ENCODE results near the gene CYS1. TPM values are rescaled to one million over a fixed set of nuclear protein-coding genes. Genes with fewer than 3 reads are reported as not detected.

The CYS1 gene
- polyA plus RNA-seq, 2 donors: 0.29 to 0.94 TPM

- peaks cover 0 to 5% of the 10 kb centered on the region in 2 donors for H3K4me1 ChIP-seq (ENCODE audit: control insufficient read depth in 2 of 2, insufficient read depth in 2 of 2, low read length in 1 of 2)
- WGBS, 2 donors: 72 to 85% methylated on average over 5 of the region's 5 CpGs
- H3K36me3 ChIP-seq (ENCODE audit: control insufficient read depth in 2 of 2, insufficient read depth in 2 of 2, low read length in 1 of 2): no peaks in the 10 kb centered on the region
- H3K4me3 ChIP-seq (ENCODE audit: low read depth in 1 of 2, low read length in 2 of 2): no peak overlapping the region
- no peak overlapping the region for H3K27ac ChIP-seq (ENCODE audit: low read depth in 2 of 2, low read length in 1 of 2)
- H3K27me3 ChIP-seq (ENCODE audit: control insufficient read depth in 1 of 2, insufficient read depth in 2 of 2, low read length in 2 of 2): peaks cover 0 to 5% of the 10 kb centered on the region in 2 donors
- H3K9me3 ChIP-seq (ENCODE audit: control insufficient read depth in 2 of 2, insufficient read depth in 1 of 2, low read depth in 1 of 2, low read length in 1 of 2): no peaks in the 10 kb centered on the region
Measured at GRCh38 chr2:10076988-10077527, 3.2 kb downstream of the CYS1 start.

- Histone ChIP-seq H3K27ac (ENCODE audit: low read depth in 2 of 2, low read length in 1 of 2) (no peak overlapping the region), H3K27me3 (ENCODE audit: control insufficient read depth in 1 of 2, insufficient read depth in 2 of 2, low read length in 2 of 2) (peaks cover 0 to 5% of the 10 kb centered on the region in 2 donors), H3K36me3 (ENCODE audit: control insufficient read depth in 2 of 2, insufficient read depth in 2 of 2, low read length in 1 of 2) (no peaks in the 10 kb centered on the region), H3K4me3 (ENCODE audit: low read depth in 1 of 2, low read length in 2 of 2) (no peak overlapping the region), H3K9me3 (ENCODE audit: control insufficient read depth in 2 of 2, insufficient read depth in 1 of 2, low read depth in 1 of 2, low read length in 1 of 2) (no peaks in the 10 kb centered on the region), H3K4me1 (ENCODE audit: control insufficient read depth in 2 of 2, insufficient read depth in 2 of 2, low read length in 1 of 2) (peaks cover 0 to 5% of the 10 kb centered on the region in 2 donors)
- 77 to 83% methylated on average over 13 of the region's 13 CpGs for WGBS, 2 donors
Measured at GRCh38 chr2:10076511-10076910, 3.7 kb downstream of the CYS1 start.

- peaks cover 0 to 3% of the 10 kb centered on the region in 2 donors for H3K27me3 ChIP-seq (ENCODE audit: control insufficient read depth in 1 of 2, insufficient read depth in 2 of 2, low read length in 2 of 2)
- no peak overlapping the region for H3K27ac ChIP-seq (ENCODE audit: low read depth in 2 of 2, low read length in 1 of 2)
- WGBS, 2 donors: 68 to 69% methylated on average over 9 of the region's 9 CpGs
- no peaks in the 10 kb centered on the region for H3K36me3 ChIP-seq (ENCODE audit: control insufficient read depth in 2 of 2, insufficient read depth in 2 of 2, low read length in 1 of 2)
- H3K4me3 ChIP-seq (ENCODE audit: low read depth in 1 of 2, low read length in 2 of 2): no peak overlapping the region
- peaks cover 0 to 5% of the 10 kb centered on the region in 2 donors for H3K4me1 ChIP-seq (ENCODE audit: control insufficient read depth in 2 of 2, insufficient read depth in 2 of 2, low read length in 1 of 2)
- no peaks in the 10 kb centered on the region for H3K9me3 ChIP-seq (ENCODE audit: control insufficient read depth in 2 of 2, insufficient read depth in 1 of 2, low read depth in 1 of 2, low read length in 1 of 2)
Measured at GRCh38 chr2:10075571-10076209, 4.5 kb downstream of the CYS1 start.

- no peak overlapping the region for H3K27ac ChIP-seq (ENCODE audit: low read depth in 2 of 2, low read length in 1 of 2)
Measured at GRCh38 chr2:10075101-10075500, 5.1 kb downstream of the CYS1 start.

DNA sequence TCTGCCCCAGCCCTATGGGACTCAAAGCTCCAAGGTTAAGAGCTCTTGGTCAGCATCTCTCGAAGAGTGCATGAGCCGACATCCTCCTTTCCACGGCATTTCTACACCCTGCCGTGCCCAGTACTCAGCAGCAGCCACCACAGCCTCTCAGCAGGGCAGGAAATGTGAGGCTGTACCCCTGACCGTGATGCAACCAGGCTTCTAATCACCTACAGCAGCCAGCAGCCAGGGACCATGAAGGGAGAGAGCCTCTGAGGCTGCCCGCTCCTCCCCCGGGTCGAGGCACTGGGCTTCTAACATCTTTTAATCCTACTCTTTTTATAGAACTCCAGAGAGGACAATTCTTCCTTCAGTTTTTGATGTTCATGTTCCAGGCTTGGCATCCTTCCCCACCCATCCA, 6.5 kb downstream of the CYS1 start:
- no peak overlapping the region for H3K27ac ChIP-seq (ENCODE audit: low read depth in 2 of 2, low read length in 1 of 2)
- H3K36me3 ChIP-seq (ENCODE audit: control insufficient read depth in 2 of 2, insufficient read depth in 2 of 2, low read length in 1 of 2): no peaks in the 10 kb centered on the region
- H3K9me3 ChIP-seq (ENCODE audit: control insufficient read depth in 2 of 2, insufficient read depth in 1 of 2, low read depth in 1 of 2, low read length in 1 of 2): no peaks in the 10 kb centered on the region
- H3K27me3 ChIP-seq (ENCODE audit: control insufficient read depth in 1 of 2, insufficient read depth in 2 of 2, low read length in 2 of 2): no peaks in the 10 kb centered on the region
- no peak overlapping the region for H3K4me3 ChIP-seq (ENCODE audit: low read depth in 1 of 2, low read length in 2 of 2)
- WGBS, 2 donors: 70 to 71% methylated on average over 8 of the region's 8 CpGs
- H3K4me1 ChIP-seq (ENCODE audit: control insufficient read depth in 2 of 2, insufficient read depth in 2 of 2, low read length in 1 of 2): no peaks in the 10 kb centered on the region

More at GRCh38 chr2:10075101-10075500, 5.1 kb downstream of the CYS1 start:
- H3K36me3 ChIP-seq (ENCODE audit: control insufficient read depth in 2 of 2, insufficient read depth in 2 of 2, low read length in 1 of 2): no peaks in the 10 kb centered on the region
- WGBS, 2 donors: 85% methylated on average over 13 of the region's 13 CpGs
- H3K4me3 ChIP-seq (ENCODE audit: low read depth in 1 of 2, low read length in 2 of 2): no peak overlapping the region
- no peaks in the 10 kb centered on the region for H3K9me3 ChIP-seq (ENCODE audit: control insufficient read depth in 2 of 2, insufficient read depth in 1 of 2, low read depth in 1 of 2, low read length in 1 of 2)
- H3K4me1 ChIP-seq (ENCODE audit: control insufficient read depth in 2 of 2, insufficient read depth in 2 of 2, low read length in 1 of 2): no peaks in the 10 kb centered on the region
- no peaks in the 10 kb centered on the region for H3K27me3 ChIP-seq (ENCODE audit: control insufficient read depth in 1 of 2, insufficient read depth in 2 of 2, low read length in 2 of 2)

DNA sequence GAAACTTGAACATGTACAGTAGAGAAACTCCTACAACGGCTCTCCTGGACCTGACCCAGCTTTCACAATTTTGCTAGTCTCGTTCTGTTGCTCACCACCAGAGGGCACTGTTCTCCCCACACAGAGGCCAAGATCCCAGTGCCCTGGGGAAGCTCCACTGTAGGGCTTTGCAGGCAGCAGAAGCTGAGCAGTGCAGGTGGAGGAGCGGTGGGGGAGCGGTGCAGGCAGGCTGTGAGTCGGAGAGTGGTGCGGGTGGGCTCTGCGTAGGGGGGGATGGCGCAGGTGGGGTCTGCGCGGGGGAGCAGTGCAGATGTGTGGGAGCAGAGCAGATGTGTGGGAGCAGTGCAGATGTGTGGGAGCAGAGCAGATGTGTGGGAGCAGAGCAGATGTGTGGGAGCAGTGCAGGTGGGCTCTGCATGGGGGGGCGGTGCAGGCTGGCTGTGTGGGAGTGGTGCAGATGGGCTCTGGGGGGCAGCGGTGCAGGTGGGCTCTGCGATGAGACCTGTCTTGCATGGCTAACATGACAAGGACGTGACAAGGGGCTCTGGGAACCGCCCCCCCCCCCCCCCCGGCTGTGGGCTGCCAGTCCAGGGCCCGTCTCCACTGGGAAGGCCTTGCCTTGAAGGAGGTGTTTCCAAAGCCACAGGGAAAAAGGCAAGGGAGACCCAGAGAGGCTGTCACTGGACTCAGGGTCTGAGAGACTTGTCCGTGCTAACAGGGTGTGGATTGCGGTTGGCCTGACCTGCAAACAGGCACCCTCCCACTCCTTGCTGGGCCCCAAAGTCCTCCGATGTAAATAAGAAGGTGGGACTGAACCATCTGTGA, 7.3 kb downstream of the CYS1 start:
- Histone ChIP-seq H3K9me3 (ENCODE audit: control insufficient read depth in 2 of 2, insufficient read depth in 1 of 2, low read depth in 1 of 2, low read length in 1 of 2) (no peaks in the 10 kb centered on the region), H3K27ac (ENCODE audit: low read depth in 2 of 2, low read length in 1 of 2) (no peak overlapping the region), H3K36me3 (ENCODE audit: control insufficient read depth in 2 of 2, insufficient read depth in 2 of 2, low read length in 1 of 2) (no peaks in the 10 kb centered on the region), H3K4me1 (ENCODE audit: control insufficient read depth in 2 of 2, insufficient read depth in 2 of 2, low read length in 1 of 2) (no peaks in the 10 kb centered on the region), H3K27me3 (ENCODE audit: control insufficient read depth in 1 of 2, insufficient read depth in 2 of 2, low read length in 2 of 2) (no peaks in the 10 kb centered on the region), H3K4me3 (ENCODE audit: low read depth in 1 of 2, low read length in 2 of 2) (no peak overlapping the region)
- WGBS, 2 donors: 34 to 40% methylated on average over 19 to 20 of the region's 20 CpGs

DNA sequence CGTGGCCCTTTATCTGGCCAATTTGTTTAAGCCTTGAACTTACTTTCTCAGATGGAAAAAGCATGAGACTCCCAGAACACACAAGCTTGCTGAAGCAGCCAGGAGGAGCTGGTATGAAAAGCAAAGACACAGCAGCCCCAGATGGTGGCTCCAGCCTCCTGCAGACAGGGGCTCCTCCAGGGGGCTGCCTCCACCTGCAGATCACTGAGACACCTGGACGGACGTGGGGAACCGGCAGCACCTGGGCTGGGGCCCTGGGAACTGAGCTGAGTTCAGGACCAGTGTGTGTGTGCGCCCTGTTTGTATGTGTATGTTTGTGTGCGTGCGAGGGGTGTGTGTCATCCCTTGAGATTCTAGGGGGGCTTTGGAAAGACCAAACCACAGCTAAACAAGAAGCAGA, 8.6 kb downstream of the CYS1 start:
- no peak overlapping the region for H3K27ac ChIP-seq (ENCODE audit: low read depth in 2 of 2, low read length in 1 of 2)
- H3K4me3 ChIP-seq (ENCODE audit: low read depth in 1 of 2, low read length in 2 of 2): no peak overlapping the region
- no peaks in the 10 kb centered on the region for H3K9me3 ChIP-seq (ENCODE audit: control insufficient read depth in 2 of 2, insufficient read depth in 1 of 2, low read depth in 1 of 2, low read length in 1 of 2)
- H3K27me3 ChIP-seq (ENCODE audit: control insufficient read depth in 1 of 2, insufficient read depth in 2 of 2, low read length in 2 of 2): no peaks in the 10 kb centered on the region
- H3K36me3 ChIP-seq (ENCODE audit: control insufficient read depth in 2 of 2, insufficient read depth in 2 of 2, low read length in 1 of 2): no peaks in the 10 kb centered on the region
- WGBS, 2 donors: 90 to 95% methylated on average over 7 of the region's 7 CpGs
- H3K4me1 ChIP-seq (ENCODE audit: control insufficient read depth in 2 of 2, insufficient read depth in 2 of 2, low read length in 1 of 2): no peaks in the 10 kb centered on the region

- no peak overlapping the region for H3K27ac ChIP-seq (ENCODE audit: low read depth in 2 of 2, low read length in 1 of 2)
- H3K27me3 ChIP-seq (ENCODE audit: control insufficient read depth in 1 of 2, insufficient read depth in 2 of 2, low read length in 2 of 2): no peaks in the 10 kb centered on the region
- no peaks in the 10 kb centered on the region for H3K4me1 ChIP-seq (ENCODE audit: control insufficient read depth in 2 of 2, insufficient read depth in 2 of 2, low read length in 1 of 2)
- no peaks in the 10 kb centered on the region for H3K9me3 ChIP-seq (ENCODE audit: control insufficient read depth in 2 of 2, insufficient read depth in 1 of 2, low read depth in 1 of 2, low read length in 1 of 2)
- H3K36me3 ChIP-seq (ENCODE audit: control insufficient read depth in 2 of 2, insufficient read depth in 2 of 2, low read length in 1 of 2): no peaks in the 10 kb centered on the region
- H3K4me3 ChIP-seq (ENCODE audit: low read depth in 1 of 2, low read length in 2 of 2): no peak overlapping the region
- WGBS, 2 donors: 95 to 97% methylated on average over 16 of the region's 16 CpGs
Measured at GRCh38 chr2:10071176-10071575, 9.0 kb downstream of the CYS1 start.

DNA sequence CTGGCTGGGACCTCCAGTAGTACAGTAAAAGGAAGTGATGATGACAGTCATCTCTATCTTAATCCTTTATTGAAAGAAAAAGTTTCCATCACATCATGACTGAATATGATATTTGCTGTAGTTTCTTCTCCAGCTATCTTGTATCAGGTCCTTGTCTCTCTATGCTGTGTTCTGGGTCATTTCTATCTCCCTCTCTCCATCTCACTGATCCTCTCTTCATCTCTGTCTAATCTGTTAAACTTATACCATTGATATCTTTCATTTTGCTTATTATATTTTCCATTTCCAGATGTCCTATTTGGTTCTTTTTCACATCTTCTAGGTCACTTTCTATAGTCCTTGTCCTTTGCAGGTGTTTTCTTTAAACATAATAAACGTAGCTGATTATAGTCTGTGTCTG, 12.3 kb downstream of the CYS1 start:
- no peaks in the 10 kb centered on the region for H3K27me3 ChIP-seq (ENCODE audit: control insufficient read depth in 1 of 2, insufficient read depth in 2 of 2, low read length in 2 of 2)
- no peaks in the 10 kb centered on the region for H3K4me1 ChIP-seq (ENCODE audit: control insufficient read depth in 2 of 2, insufficient read depth in 2 of 2, low read length in 1 of 2)
- 91% methylated on average over 1 of the region's 1 CpG for WGBS, 2 donors
- no peaks in the 10 kb centered on the region for H3K9me3 ChIP-seq (ENCODE audit: control insufficient read depth in 2 of 2, insufficient read depth in 1 of 2, low read depth in 1 of 2, low read length in 1 of 2)
- H3K4me3 ChIP-seq (ENCODE audit: low read depth in 1 of 2, low read length in 2 of 2): no peak overlapping the region
- H3K27ac ChIP-seq (ENCODE audit: low read depth in 2 of 2, low read length in 1 of 2): no peak overlapping the region
- no peaks in the 10 kb centered on the region for H3K36me3 ChIP-seq (ENCODE audit: control insufficient read depth in 2 of 2, insufficient read depth in 2 of 2, low read length in 1 of 2)

All from esophagus (tissue), 2 donors.